Hepatocyte (in vitro differentiated cells): ENCODE data around the gene TFEB. TPM values are rescaled to one million over a fixed set of nuclear protein-coding genes. Genes with fewer than 3 reads are reported as not detected.
A peak's percentile ranks its signal among the peaks of the same experiment; 100 is the strongest.

Source experiments
- DNase-seq: peaks from one replicate; pipeline ENCODE4 v3.0.0-alpha.2; 2016; ENCODE audit warnings: low spot score
- H2AFZ ChIP-seq: fragments of 200-600 bp; sonication (generic); 2 replicates; pipeline ENCODE4 v1.6.0; 2016; ENCODE audit warnings: antibody characterized with exemption, mild to moderate bottlenecking
- H3K27ac ChIP-seq: fragments of 200-600 bp; sonication (generic); 2 replicates; pipeline ENCODE4 v1.5.1; 2016; ENCODE audit warnings: mild to moderate bottlenecking
- H3K27me3 ChIP-seq: fragments of 200-600 bp; sonication (generic); 2 replicates; pipeline ENCODE4 v1.6.1; 2016
- H3K36me3 ChIP-seq: fragments of 200-600 bp; sonication (generic); replicated peaks from 2 replicates; pipeline ENCODE4 v1.5.1; 2016; ENCODE audit warnings: low read depth; ENCODE audit not compliant: insufficient read depth
- H3K4me1 ChIP-seq: fragments of 200-600 bp; sonication (generic); 2 replicates; pipeline ENCODE4 v1.5.1; 2016; ENCODE audit warnings: mild to moderate bottlenecking, moderate library complexity; ENCODE audit not compliant: insufficient read depth
- H3K4me2 ChIP-seq: fragments of 200-600 bp; sonication (generic); 2 replicates; pipeline ENCODE4 v1.6.0; 2016
- H3K4me3 ChIP-seq: fragments of 200-600 bp; sonication (generic); 2 replicates; pipeline ENCODE4 v1.5.1; 2016; ENCODE audit warnings: mild to moderate bottlenecking
- H3K79me2 ChIP-seq: fragments of 200-600 bp; sonication (generic); 2 replicates; pipeline ENCODE4 v1.6.0; 2017; ENCODE audit warnings: mild to moderate bottlenecking
- H3K9me2 ChIP-seq: fragments of 200-600 bp; sonication (generic); replicated peaks from 2 replicates; pipeline ENCODE4 v1.6.0; 2017; ENCODE audit warnings: mild to moderate bottlenecking; ENCODE audit not compliant: insufficient read depth
- H3K9me3 ChIP-seq: fragments of 200-600 bp; sonication (generic); 2 replicates; pipeline ENCODE4 v1.5.1; 2016; ENCODE audit warnings: low read depth, mild to moderate bottlenecking
- H4K20me1 ChIP-seq: fragments of 200-600 bp; sonication (generic); 2 replicates; pipeline ENCODE4 v1.6.0; 2016; ENCODE audit warnings: mild to moderate bottlenecking; ENCODE audit not compliant: insufficient read depth, poor library complexity, severe bottlenecking
- CTCF ChIP-seq: fragments of 200-600 bp; sonication (generic); IDR thresholded peaks from 2 replicates; pipeline ENCODE4 v1.5.1; 2016; ENCODE audit warnings: antibody characterized with exemption, mild to moderate bottlenecking; ENCODE audit not compliant: poor library complexity
- EZH2 ChIP-seq: fragments of 200-600 bp; sonication (generic); IDR thresholded peaks from 2 replicates; pipeline ENCODE4 v1.6.1; 2016; ENCODE audit warnings: antibody characterized with exemption, mild to moderate bottlenecking, borderline replicate concordance
- EZH2phosphoT487 ChIP-seq: fragments of 200-600 bp; sonication (generic); IDR thresholded peaks from one replicate; pipeline ENCODE4 v1.6.1; 2018; ENCODE audit warnings: antibody characterized with exemption, mild to moderate bottlenecking, low read depth, moderate library complexity; ENCODE audit not compliant: unreplicated experiment, severe bottlenecking
- WGBS: methylation state at CpG from one replicate; pipeline ENCODE4 v1.1.6; 2016; ENCODE audit warnings: low lambda C conversion rate; ENCODE audit errors: missing lambda C conversion rate; 5-methylcytosine and 5-hydroxymethylcytosine counted together
- polyA plus RNA-seq: library from polyadenylated mRNA; unstranded; fragments of >200 nt; fragmentation: Nextera tagmentation; extraction: Ambion mirVana; gene quantifications from 2 replicates; pipeline ENCODE4 v1.2.1, GENCODE V29; 2016
- total RNA-seq: library from RNA; depleted of rRNA; stranded (reverse); fragments of >200 nt; gene quantifications from 2 replicates; pipeline ENCODE4 v1.2.3, GENCODE V29; 2014

The TFEB gene
- total and polyA plus RNA-seq, 2 experiments from 2014 or later = 14.2 to 32.7 TPM

GRCh38 chr6:41655176-41655575 lies 80.2 kb downstream of the TFEB start:
- 85% methylated on average over 8 of the region's 8 CpGs for WGBS
- TF ChIP-seq EZH2 (no peak), EZH2phosphoT487 (no peak), CTCF (no peak)
- H4K20me1 ChIP-seq = peaks cover 4% of the 10 kb centered on the region
- no peaks in the 10 kb centered on the region for H3K27me3 ChIP-seq
- no peaks in the 10 kb centered on the region for H3K36me3 ChIP-seq
- peak overlapping the region; percentile 89 for H3K27ac ChIP-seq
- H3K9me2 ChIP-seq = no peaks in the 10 kb centered on the region
- peaks cover 34% of the 10 kb centered on the region for H3K4me1 ChIP-seq
- H3K4me3 ChIP-seq = no peak overlapping the region
- H2AFZ ChIP-seq = no peak overlapping the region
- H3K4me2 ChIP-seq = peak overlapping the region; percentile 44
- no peak for DNase-seq
- no peaks in the 10 kb centered on the region for H3K9me3 ChIP-seq
- H3K79me2 ChIP-seq = no peaks in the 10 kb centered on the region

GRCh38 chr6:41654698-41655151 lies 80.7 kb downstream of the TFEB start:
- H3K4me2 ChIP-seq = no peak overlapping the region
- H3K36me3 ChIP-seq = no peaks in the 10 kb centered on the region
- H3K9me3 ChIP-seq = no peaks in the 10 kb centered on the region
- H3K4me1 ChIP-seq = peaks cover 34% of the 10 kb centered on the region
- WGBS = 78% methylated on average over 8 of the region's 8 CpGs
- H3K79me2 ChIP-seq = no peaks in the 10 kb centered on the region
- peaks cover 4% of the 10 kb centered on the region for H4K20me1 ChIP-seq
- no peak overlapping the region for H2AFZ ChIP-seq
- no peak overlapping the region for H3K4me3 ChIP-seq
- TF ChIP-seq EZH2phosphoT487 (no peak), EZH2 (no peak), CTCF (no peak)
- no peaks in the 10 kb centered on the region for H3K9me2 ChIP-seq
- peak overlapping the region; percentile 89 for H3K27ac ChIP-seq
- no peaks in the 10 kb centered on the region for H3K27me3 ChIP-seq
- DNase-seq = no peak

- Histone ChIP-seq H3K27me3 (no peaks in the 10 kb centered on the region), H4K20me1 (peaks cover 4% of the 10 kb centered on the region), H2AFZ (no peak overlapping the region), H3K9me2 (no peaks in the 10 kb centered on the region), H3K79me2 (no peaks in the 10 kb centered on the region), H3K4me1 (peaks cover 34% of the 10 kb centered on the region), H3K4me3 (no peak overlapping the region), H3K36me3 (no peaks in the 10 kb centered on the region), H3K4me2 (no peak overlapping the region), H3K27ac (peak overlapping the region; percentile 89), H3K9me3 (no peaks in the 10 kb centered on the region)
- TF ChIP-seq EZH2 (no peak), EZH2phosphoT487 (no peak), CTCF (no peak)
- whole genome bisulfite sequencing = 59% methylated on average over 5 of the region's 5 CpGs
- DNase-seq = no peak
These were observed 81.2 kb downstream of the TFEB start for GRCh38 chr6:41654151-41654697.

GRCh38 chr6:41653691-41654090 lies 81.7 kb downstream of the TFEB start:
- Histone ChIP-seq H3K36me3 (no peaks in the 10 kb centered on the region), H3K4me2 (no peak overlapping the region), H3K27ac (peak overlapping the region; percentile 89), H3K9me2 (no peaks in the 10 kb centered on the region), H3K79me2 (no peaks in the 10 kb centered on the region), H3K27me3 (no peaks in the 10 kb centered on the region), H3K9me3 (no peaks in the 10 kb centered on the region), H2AFZ (no peak overlapping the region), H3K4me1 (peaks cover 36% of the 10 kb centered on the region), H3K4me3 (no peak overlapping the region), H4K20me1 (peaks cover 5% of the 10 kb centered on the region)
- DNase-seq = no peak
- TF ChIP-seq CTCF = no peak
- no peak for TF ChIP-seq EZH2
- TF ChIP-seq EZH2phosphoT487 = no peak
- 88% methylated on average over 2 of the region's 5 CpGs for WGBS
